Fibroblast of villous mesenchyme (primary cell): ENCODE results near the gene ANKLE2. TPM values are rescaled to one million over a fixed set of nuclear protein-coding genes. Genes with fewer than 3 reads are reported as not detected.

ENCODE experiments used
- DNase-seq: peaks from one replicate; pipeline ENCODE4 v3.0.0-alpha.2; 2010; ENCODE audit warnings: low read depth
- H3K4me3 ChIP-seq: 2 replicates; pipeline ENCODE4 v1.5.1; 2011; ENCODE audit warnings: low read depth, mild to moderate bottlenecking, low read length
- CTCF ChIP-seq: IDR thresholded peaks from 2 replicates; pipeline ENCODE4 v1.5.1; 2012; ENCODE audit warnings: low read depth, mild to moderate bottlenecking, low read length; ENCODE audit not compliant: insufficient read depth
- total RNA-seq: library from RNA; depleted of rRNA; stranded (reverse); fragments of >200 nt; gene quantifications from 2 replicates; pipeline ENCODE4 v1.2.3, GENCODE V29; 2012

Gene ANKLE2
- total RNA-seq, 1 donor: 118 TPM

DNA sequence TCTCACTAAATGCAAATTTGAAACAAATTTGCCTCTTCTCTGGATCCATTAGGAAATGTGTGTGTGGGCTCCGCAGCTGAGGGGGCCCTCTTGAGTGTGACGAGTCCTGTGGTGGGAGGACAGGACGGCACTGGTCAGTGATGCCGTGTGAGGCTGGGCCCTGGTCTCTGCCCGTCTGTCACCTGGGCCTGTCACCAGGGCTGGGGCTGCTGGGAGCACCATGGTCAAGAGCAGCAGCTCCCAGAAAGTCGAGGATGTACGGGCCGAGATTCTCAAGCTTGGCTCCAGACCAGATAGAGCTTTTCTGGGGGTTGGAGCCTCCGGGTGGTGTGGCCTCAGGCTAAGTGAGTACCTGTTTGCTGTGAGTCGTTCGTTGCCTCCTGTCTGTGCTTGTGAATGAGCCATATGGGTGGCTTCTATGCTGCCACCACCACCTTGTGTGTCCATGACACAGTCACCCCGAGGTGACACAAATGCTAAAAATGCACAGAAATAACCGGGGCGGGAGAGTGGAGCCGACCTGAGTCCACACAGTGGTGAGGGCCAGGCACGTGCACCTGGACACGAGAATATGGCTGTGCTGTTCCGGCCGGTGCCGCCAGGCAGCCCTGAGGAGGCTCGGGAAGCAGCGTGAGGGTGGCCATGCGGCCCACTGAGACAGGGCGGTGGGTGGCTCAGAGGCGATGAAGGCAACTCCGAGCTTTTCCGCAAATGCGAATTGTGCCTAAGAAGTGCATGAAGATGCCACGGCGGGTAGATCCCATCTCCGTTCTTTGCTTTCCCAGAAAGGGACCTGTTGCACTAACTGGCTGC, 42.3 kb downstream of the ANKLE2 start:
- H3K4me3 ChIP-seq: no peak overlapping the region
- no peak for TF ChIP-seq CTCF
- no peak for DNase-seq

- no peak overlapping the region for H3K4me3 ChIP-seq
- DNase-seq: no peak
- no peak for TF ChIP-seq CTCF
Measured at GRCh38 chr12:132718644-132719043, 43.0 kb downstream of the ANKLE2 start.

DNA sequence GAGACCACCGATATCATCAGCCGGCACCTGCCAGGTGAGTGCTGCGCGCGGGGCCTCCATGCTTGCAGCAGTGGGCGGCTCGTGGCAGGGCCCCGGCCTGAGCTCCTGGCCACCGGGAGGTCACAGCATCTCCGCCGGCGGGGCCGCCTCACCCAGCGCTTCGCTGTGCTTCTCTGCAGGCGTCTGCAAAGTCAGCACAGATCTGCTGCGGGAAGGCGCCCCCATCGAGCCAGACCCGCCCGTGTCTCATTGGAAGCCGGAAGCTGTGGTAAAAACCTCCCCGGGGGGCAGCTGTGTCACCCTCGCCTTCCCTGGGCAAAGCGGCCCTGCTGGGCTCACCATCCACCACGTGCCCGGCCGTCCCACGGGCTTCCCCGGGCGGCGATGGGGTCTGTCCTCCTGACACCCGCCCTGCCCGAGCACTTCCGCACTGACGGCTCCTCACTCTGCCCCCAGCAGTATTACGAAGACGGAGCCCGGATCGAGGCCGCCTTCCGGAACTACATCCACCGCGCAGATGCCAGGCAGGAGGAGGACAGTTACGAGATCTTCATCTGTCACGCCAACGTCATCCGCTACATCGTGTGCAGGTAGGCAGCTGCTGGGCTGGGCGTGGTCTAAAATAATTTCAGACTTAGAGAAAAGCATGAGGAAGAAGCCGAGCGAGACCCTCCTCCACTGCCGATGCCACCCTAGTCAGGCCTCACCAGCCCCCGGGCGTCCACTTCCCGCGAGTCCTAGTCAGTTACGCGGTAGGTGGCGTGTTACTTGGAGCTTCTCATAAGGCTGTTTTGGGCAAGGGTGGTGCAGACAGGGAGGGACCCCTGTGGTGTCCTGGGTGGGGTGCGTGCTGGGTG, 43.9 kb downstream of the ANKLE2 start:
- no peak overlapping the region for H3K4me3 ChIP-seq
- DNase-seq: no peak
- no peak for TF ChIP-seq CTCF

- H3K4me3 ChIP-seq: no peak overlapping the region
- no peak for TF ChIP-seq CTCF
- DNase-seq: no peak
Measured at GRCh38 chr12:132717011-132717410, 44.6 kb downstream of the ANKLE2 start.

DNA sequence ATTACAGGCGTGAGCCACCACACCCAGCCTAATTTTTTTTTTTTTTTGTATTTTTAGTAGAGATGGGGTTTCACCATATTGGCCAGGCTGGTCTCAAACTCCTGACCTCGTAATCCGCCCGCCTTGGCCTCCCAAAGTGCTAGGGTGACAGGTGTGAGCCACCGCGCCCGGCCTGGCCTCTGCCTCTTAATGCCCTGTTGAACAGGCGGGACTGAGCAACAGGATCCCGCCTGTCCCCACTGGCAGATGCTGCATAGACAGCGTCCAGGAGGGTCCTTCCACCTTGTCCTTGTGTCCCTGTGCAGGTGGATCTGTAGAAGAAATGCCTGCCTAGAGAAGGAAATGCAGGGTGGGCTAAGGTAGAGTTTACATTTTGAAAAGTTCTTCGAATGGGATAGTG, 45.3 kb downstream of the ANKLE2 start:
- H3K4me3 ChIP-seq: no peak overlapping the region
- no peak for DNase-seq
- TF ChIP-seq CTCF: no peak

DNA sequence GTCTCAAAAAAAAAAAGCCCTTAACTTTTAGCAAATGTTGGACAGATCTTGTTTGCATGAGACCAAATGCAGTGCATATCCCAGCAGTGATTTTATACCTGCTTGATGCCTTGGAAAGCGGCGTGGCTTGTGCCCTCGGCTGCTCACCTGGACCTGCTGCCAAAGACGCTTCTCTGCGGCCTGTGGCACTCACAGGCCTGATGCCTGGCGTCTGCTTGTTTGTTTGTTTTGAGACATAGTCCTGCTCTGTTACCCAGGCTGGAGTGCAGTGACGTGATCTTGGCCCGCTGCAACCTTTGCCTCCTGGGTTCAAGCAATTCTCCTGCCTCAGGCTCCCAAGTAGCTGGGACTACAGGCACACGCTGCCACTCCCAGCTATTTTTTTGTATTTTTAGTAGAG, 45.8 kb downstream of the ANKLE2 start:
- DNase-seq: no peak
- H3K4me3 ChIP-seq: no peak overlapping the region
- TF ChIP-seq CTCF: no peak
